HL-60/S4 treated with phorbol 12-myristate 13-acetate at 8.2 ng/mL for 4 days and 3 days (cell line): ENCODE data around the gene CCAR1.
"Not testable (repeated sequence)": the region's sequence is repeated elsewhere in the genome, so short reads cannot be mapped to it uniquely, and the experiment has no call there.

Experiments
- in situ Hi-C: fragments of 300-500 bp; cut with MboI; formaldehyde crosslinking; loops from 2 replicates; pipeline ENCODE4 v1.15.0; 2022; ENCODE audit warnings: low sequenced_read_pairs

Gene CCAR1

GRCh38 chr10:68720793-68721672 is at the start of gene CCAR1:
Gene CCAR1, plus strand, starts transcription at chr10:68721239. Its CDS starts 1,266 bp downstream, at chr10:68722505.
- in situ Hi-C loops, result no loop called here

- in situ Hi-C loops, result no loop called here
These were observed 36.6 kb upstream of the CCAR1 start for GRCh38 chr10:68684413-68684812.

GRCh38 chr10:68696018-68696417 is 25.0 kb upstream of the CCAR1 start:
- in situ Hi-C loops, result no loop called here

- in situ Hi-C loops, result no loop called here
These were observed 23.9 kb upstream of the CCAR1 start for GRCh38 chr10:68697106-68697505.

GRCh38 chr10:68700197-68700596 is 20.8 kb upstream of the CCAR1 start:
- in situ Hi-C loops, result no loop called here

GRCh38 chr10:68705548-68705947 is 15.5 kb upstream of the CCAR1 start:
- in situ Hi-C loops, result no loop called here

- in situ Hi-C loops, result not testable (repeated sequence)
These were observed 12.1 kb upstream of the CCAR1 start for GRCh38 chr10:68708987-68709386.

- in situ Hi-C loops, result not testable (repeated sequence)
These were observed 8.0 kb upstream of the CCAR1 start for GRCh38 chr10:68713065-68713464.

- in situ Hi-C loops, result no loop called here
These were observed 3.6 kb upstream of the CCAR1 start for GRCh38 chr10:68717435-68717834.

GRCh38 chr10:68721673-68722335 is 765 bp downstream of the CCAR1 start:
- in situ Hi-C loops, result no loop called here

GRCh38 chr10:68725016-68725415 is 4.0 kb downstream of the CCAR1 start:
- in situ Hi-C loops, result no loop called here

- in situ Hi-C loops, result no loop called here
These were observed 6.1 kb downstream of the CCAR1 start for GRCh38 chr10:68727146-68727545.

- in situ Hi-C loops, result no loop called here
These were observed 11.6 kb downstream of the CCAR1 start for GRCh38 chr10:68732651-68733050.

- in situ Hi-C loops, result no loop called here
These were observed 13.3 kb downstream of the CCAR1 start for GRCh38 chr10:68734349-68734748.

GRCh38 chr10:68735119-68735518 is 14.1 kb downstream of the CCAR1 start:
- in situ Hi-C loops, result no loop called here

- in situ Hi-C loops, result not testable (repeated sequence)
These were observed 14.7 kb downstream of the CCAR1 start for GRCh38 chr10:68735739-68736138.

- in situ Hi-C loops, result not testable (repeated sequence)
These were observed 19.6 kb downstream of the CCAR1 start for GRCh38 chr10:68740676-68741075.

GRCh38 chr10:68742397-68742796 is 21.4 kb downstream of the CCAR1 start:
- in situ Hi-C loops, result no loop called here

GRCh38 chr10:68752711-68753350 is 31.8 kb downstream of the CCAR1 start:
- in situ Hi-C loops, result no loop called here

- in situ Hi-C loops, result no loop called here
These were observed 35.2 kb downstream of the CCAR1 start for GRCh38 chr10:68756246-68756645.

- in situ Hi-C loops, result no loop called here
These were observed 35.7 kb downstream of the CCAR1 start for GRCh38 chr10:68756766-68757165.
